IgD-negative memory B cell (primary cell): ENCODE results near the gene CREBBP. TPM values are rescaled to one million over a fixed set of nuclear protein-coding genes. Genes with fewer than 3 reads are reported as not detected.

Source experiments
- H3K27ac Mint-ChIP-seq, 3 donors: one replicate each; pipeline ENCODE4 v1.8.0; 2020 to 2022; ENCODE audit warnings: mild to moderate bottlenecking in 3 of 3, mixed read lengths in 3 of 3, moderate library complexity in 1 of 3
- H3K27me3 Mint-ChIP-seq: one replicate; pipeline ENCODE4 v1.8.0; 2021; ENCODE audit warnings: mixed read lengths
- H3K36me3 Mint-ChIP-seq: one replicate; pipeline ENCODE4 v1.8.0; 2020; ENCODE audit warnings: mild to moderate bottlenecking, mixed read lengths
- H3K4me1 Mint-ChIP-seq, 3 donors: one replicate each; pipeline ENCODE4 v1.8.0; 2020 to 2022; ENCODE audit warnings: mixed read lengths in 3 of 3, mild to moderate bottlenecking in 1 of 3
- H3K4me3 Mint-ChIP-seq, 4 donors: one replicate each; pipeline ENCODE4 v1.8.0; 2020 to 2022; ENCODE audit warnings: mild to moderate bottlenecking in 4 of 4, mixed read lengths in 4 of 4, moderate library complexity in 3 of 4
- H3K9me3 Mint-ChIP-seq, 3 donors: one replicate each; pipeline ENCODE4 v1.8.0; 2020 to 2021; ENCODE audit warnings: mixed read lengths in 3 of 3, mild to moderate bottlenecking in 1 of 3
- polyA plus RNA-seq: library from polyadenylated mRNA; unstranded; fragments of 300-500 nt; fragmentation: Illumina TruSeq; gene quantifications from one replicate; pipeline ENCODE4 v1.2.3, GENCODE V29; 2021

Gene CREBBP
- polyA plus RNA-seq, 1 donor from 2014 or later: 18.5 TPM

- Mint-ChIP-seq H3K36me3 (peaks cover 3% of the 10 kb centered on the region), H3K27ac (peak overlapping the region in 1 of 3 donors; percentile 24), H3K27me3 (no peaks in the 10 kb centered on the region), H3K4me3 (no peak overlapping the region), H3K9me3 (no peaks in the 10 kb centered on the region), H3K4me1 (peaks cover 0 to 7% (median 0%) of the 10 kb centered on the region in 3 donors)
Observed at GRCh38 chr16:3752984-3753383, 127.5 kb downstream of the CREBBP start.

- Mint-ChIP-seq H3K27ac (peak overlapping the region in 1 of 3 donors; percentile 50), H3K27me3 (no peaks in the 10 kb centered on the region), H3K9me3 (no peaks in the 10 kb centered on the region), H3K4me1 (peaks cover 0 to 7% (median 4%) of the 10 kb centered on the region in 3 donors), H3K36me3 (peaks cover 5% of the 10 kb centered on the region), H3K4me3 (no peak overlapping the region)
Observed at GRCh38 chr16:3751878-3752277, 128.6 kb downstream of the CREBBP start.

GRCh38 chr16:3748307-3748706 is 132.2 kb downstream of the CREBBP start:
- no peak overlapping the region for H3K27ac Mint-ChIP-seq
- H3K9me3 Mint-ChIP-seq: no peaks in the 10 kb centered on the region
- peaks cover 6% of the 10 kb centered on the region for H3K36me3 Mint-ChIP-seq
- no peak overlapping the region for H3K4me3 Mint-ChIP-seq
- H3K27me3 Mint-ChIP-seq: no peaks in the 10 kb centered on the region
- H3K4me1 Mint-ChIP-seq: peaks cover 0 to 7% (median 4%) of the 10 kb centered on the region in 3 donors

- peak overlapping the region in 1 of 3 donors; percentile 25 for H3K27ac Mint-ChIP-seq
- no peaks in the 10 kb centered on the region for H3K27me3 Mint-ChIP-seq
- peaks cover 3% of the 10 kb centered on the region for H3K36me3 Mint-ChIP-seq
- no peak overlapping the region for H3K4me3 Mint-ChIP-seq
- H3K4me1 Mint-ChIP-seq: peaks cover 0 to 7% (median 4%) of the 10 kb centered on the region in 3 donors
- H3K9me3 Mint-ChIP-seq: no peaks in the 10 kb centered on the region
Observed at GRCh38 chr16:3745751-3746355, 134.7 kb downstream of the CREBBP start.

- Mint-ChIP-seq H3K27me3 (no peaks in the 10 kb centered on the region), H3K36me3 (peaks cover 3% of the 10 kb centered on the region), H3K9me3 (no peaks in the 10 kb centered on the region), H3K4me3 (no peak overlapping the region), H3K4me1 (peaks cover 0 to 4% (median 0%) of the 10 kb centered on the region in 3 donors), H3K27ac (peak overlapping the region in 1 of 3 donors; percentile 63)
Observed at GRCh38 chr16:3744018-3744417, 136.5 kb downstream of the CREBBP start.

GRCh38 chr16:3740934-3741333 is 139.6 kb downstream of the CREBBP start:
- no peak overlapping the region for H3K27ac Mint-ChIP-seq

GRCh38 chr16:3740186-3740585 is 140.3 kb downstream of the CREBBP start:
- H3K27ac Mint-ChIP-seq: peak overlapping the region in 2 of 3 donors; percentile 25 to 59
- no peaks in the 10 kb centered on the region for H3K4me1 Mint-ChIP-seq
- no peaks in the 10 kb centered on the region for H3K9me3 Mint-ChIP-seq
- no peaks in the 10 kb centered on the region for H3K27me3 Mint-ChIP-seq
- H3K36me3 Mint-ChIP-seq: peaks cover 2% of the 10 kb centered on the region
- H3K4me3 Mint-ChIP-seq: no peak overlapping the region

More at GRCh38 chr16:3740934-3741333, 139.6 kb downstream of the CREBBP start:
- Mint-ChIP-seq H3K4me1 (no peaks in the 10 kb centered on the region), H3K36me3 (peaks cover 2% of the 10 kb centered on the region), H3K4me3 (no peak overlapping the region), H3K9me3 (no peaks in the 10 kb centered on the region), H3K27me3 (no peaks in the 10 kb centered on the region)

GRCh38 chr16:3739636-3740035 is 140.9 kb downstream of the CREBBP start:
- no peaks in the 10 kb centered on the region for H3K27me3 Mint-ChIP-seq
- H3K4me1 Mint-ChIP-seq: no peaks in the 10 kb centered on the region
- H3K9me3 Mint-ChIP-seq: no peaks in the 10 kb centered on the region
- peak overlapping the region in 2 of 3 donors; percentile 59 to 64 for H3K27ac Mint-ChIP-seq
- H3K36me3 Mint-ChIP-seq: peaks cover 3% of the 10 kb centered on the region
- H3K4me3 Mint-ChIP-seq: no peak overlapping the region

GRCh38 chr16:3738541-3738940 is 142.0 kb downstream of the CREBBP start:
- Mint-ChIP-seq H3K27me3 (no peaks in the 10 kb centered on the region), H3K36me3 (peaks cover 3% of the 10 kb centered on the region), H3K4me3 (no peak overlapping the region), H3K9me3 (no peaks in the 10 kb centered on the region), H3K27ac (no peak overlapping the region), H3K4me1 (no peaks in the 10 kb centered on the region)

- Mint-ChIP-seq H3K27ac (no peak overlapping the region), H3K9me3 (no peaks in the 10 kb centered on the region), H3K4me3 (no peak overlapping the region), H3K27me3 (no peaks in the 10 kb centered on the region), H3K4me1 (no peaks in the 10 kb centered on the region), H3K36me3 (peaks cover 3% of the 10 kb centered on the region)
Observed at GRCh38 chr16:3738128-3738527, 142.4 kb downstream of the CREBBP start.

GRCh38 chr16:3737181-3737580 is 143.3 kb downstream of the CREBBP start:
- H3K9me3 Mint-ChIP-seq: no peaks in the 10 kb centered on the region
- H3K36me3 Mint-ChIP-seq: peaks cover 3% of the 10 kb centered on the region
- no peaks in the 10 kb centered on the region for H3K27me3 Mint-ChIP-seq
- no peak overlapping the region for H3K4me3 Mint-ChIP-seq
- no peaks in the 10 kb centered on the region for H3K4me1 Mint-ChIP-seq
- no peak overlapping the region for H3K27ac Mint-ChIP-seq

- Mint-ChIP-seq H3K36me3 (peaks cover 3% of the 10 kb centered on the region), H3K4me3 (no peak overlapping the region), H3K9me3 (no peaks in the 10 kb centered on the region), H3K4me1 (no peaks in the 10 kb centered on the region), H3K27ac (peak overlapping the region in 1 of 3 donors; percentile 9), H3K27me3 (no peaks in the 10 kb centered on the region)
Observed at GRCh38 chr16:3736116-3736515, 144.4 kb downstream of the CREBBP start.

- Mint-ChIP-seq H3K4me1 (no peaks in the 10 kb centered on the region), H3K4me3 (no peak overlapping the region), H3K27ac (no peak overlapping the region), H3K27me3 (no peaks in the 10 kb centered on the region), H3K9me3 (no peaks in the 10 kb centered on the region), H3K36me3 (peaks cover 3% of the 10 kb centered on the region)
Observed at GRCh38 chr16:3735541-3735940, 145.0 kb downstream of the CREBBP start.

- H3K27me3 Mint-ChIP-seq: no peaks in the 10 kb centered on the region
- peak overlapping the region in 2 of 3 donors; percentile 20 to 76 for H3K27ac Mint-ChIP-seq
- H3K4me3 Mint-ChIP-seq: peak overlapping the region in 1 of 4 donors; percentile 51
- H3K36me3 Mint-ChIP-seq: peaks cover 4% of the 10 kb centered on the region
- no peaks in the 10 kb centered on the region for H3K9me3 Mint-ChIP-seq
- H3K4me1 Mint-ChIP-seq: no peaks in the 10 kb centered on the region
Observed at GRCh38 chr16:3734758-3735221, 145.7 kb downstream of the CREBBP start.

GRCh38 chr16:3734084-3734757 is 146.3 kb downstream of the CREBBP start:
- H3K27ac Mint-ChIP-seq: peak overlapping the region in 1 of 3 donors; percentile 20
- no peaks in the 10 kb centered on the region for H3K27me3 Mint-ChIP-seq
- no peaks in the 10 kb centered on the region for H3K4me1 Mint-ChIP-seq
- H3K36me3 Mint-ChIP-seq: peaks cover 7% of the 10 kb centered on the region
- no peak overlapping the region for H3K4me3 Mint-ChIP-seq
- no peaks in the 10 kb centered on the region for H3K9me3 Mint-ChIP-seq

- peaks cover 7% of the 10 kb centered on the region for H3K36me3 Mint-ChIP-seq
- no peaks in the 10 kb centered on the region for H3K4me1 Mint-ChIP-seq
- no peaks in the 10 kb centered on the region for H3K27me3 Mint-ChIP-seq
- no peaks in the 10 kb centered on the region for H3K9me3 Mint-ChIP-seq
- peak overlapping the region in 1 of 3 donors; percentile 48 for H3K27ac Mint-ChIP-seq
- H3K4me3 Mint-ChIP-seq: no peak overlapping the region
Observed at GRCh38 chr16:3732171-3732570, 148.3 kb downstream of the CREBBP start.
